ENCODE results near the gene RNASE11. TPM values are rescaled to one million over a fixed set of nuclear protein-coding genes. Genes with fewer than 3 reads are reported as not detected.

RNASE11 gene
- total RNA-seq, 1 experiment from 2014 or later, result not detected

DNA sequence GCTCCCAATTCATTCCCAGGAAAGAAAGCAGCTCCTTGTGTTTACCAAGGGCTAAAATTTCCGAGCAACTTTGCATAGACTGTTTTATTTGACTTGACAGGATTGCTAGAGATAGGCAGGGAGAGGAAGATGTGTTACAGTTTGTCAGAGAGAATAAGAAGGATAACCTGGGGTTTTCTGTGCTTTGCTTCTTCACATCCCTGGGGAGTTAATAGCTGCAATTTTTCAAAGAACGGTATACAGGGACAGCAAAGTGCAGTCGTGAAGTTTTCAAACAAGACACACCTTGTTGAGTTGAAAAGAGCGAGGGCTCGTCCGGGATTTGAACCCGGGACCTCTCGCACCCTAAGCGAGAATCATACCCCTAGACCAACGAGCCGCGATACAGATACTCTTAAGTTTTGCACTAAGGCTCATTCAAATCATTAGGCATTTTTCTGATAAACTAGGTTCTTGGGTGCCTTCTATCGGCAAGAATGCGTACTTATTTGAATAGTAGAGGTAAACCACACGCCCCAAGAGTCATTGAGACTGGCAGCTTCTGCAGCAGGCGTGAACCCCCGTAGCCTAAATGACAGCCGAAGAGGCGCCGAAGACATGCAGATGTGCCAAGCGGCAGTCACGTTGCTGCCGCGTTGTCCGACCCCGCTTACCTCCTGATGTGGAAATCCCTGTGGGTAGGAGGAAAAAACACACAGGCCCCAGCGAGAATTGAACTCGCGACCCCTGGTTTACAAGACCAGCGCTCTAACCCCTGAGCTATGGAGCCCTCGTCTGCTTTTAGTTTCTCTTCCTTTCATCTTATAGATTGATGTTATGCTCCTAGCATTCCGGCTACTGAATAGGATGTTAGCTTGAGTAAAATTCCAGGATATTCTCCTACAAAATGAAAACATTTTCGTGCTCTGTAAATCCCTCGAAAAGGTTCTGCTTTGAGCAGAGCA is 25.6 kb upstream of the RNASE11 start:
- Histone ChIP-seq H3K4me1 (ENCODE audit: insufficient read depth, low read length) (no peaks in the 10 kb centered on the region), H2AK5ac (ENCODE audit: insufficient read length, low read length) (no peak overlapping the region), H3K27me3 (ENCODE audit: insufficient read depth, low read length) (no peaks in the 10 kb centered on the region), H3K23me2 (ENCODE audit: insufficient read length, low read depth, low read length, poor library complexity, severe bottlenecking) (peaks cover 5% of the 10 kb centered on the region), H3K4me2 (ENCODE audit: insufficient read depth, insufficient read length, low read length) (peak overlapping the region; percentile 49), H3K4ac (ENCODE audit: low read depth, low read length) (no peak overlapping the region), H3K14ac (ENCODE audit: insufficient read depth, low read length) (no peak overlapping the region), H2BK15ac (ENCODE audit: low read depth, low read length) (no peak overlapping the region), H3K18ac (ENCODE audit: insufficient read length, low read depth, low read length) (no peak overlapping the region), H3K9ac (ENCODE audit: extremely low read depth, insufficient read length, low read length) (peak overlapping the region; percentile 76), H3K27ac (ENCODE audit: insufficient read length, low read depth, low read length) (peak overlapping the region; percentile 6), H3K9me3 (ENCODE audit: control insufficient read depth, low read depth, low read length) (no peaks in the 10 kb centered on the region), H4K20me1 (ENCODE audit: control insufficient read depth, insufficient read depth, insufficient read length) (no peaks in the 10 kb centered on the region), H2AFZ (ENCODE audit: low read length) (peak overlapping the region; percentile 88), H3K56ac (ENCODE audit: insufficient read length, low read depth, low read length) (no peak overlapping the region), H4K91ac (ENCODE audit: insufficient read length, low read depth, low read length) (no peak overlapping the region), H3K79me1 (ENCODE audit: insufficient read depth, low read depth, low read length, poor library complexity, severe bottlenecking) (no peaks in the 10 kb centered on the region), H2BK12ac (ENCODE audit: insufficient read length, low read depth, low read length) (no peak overlapping the region), H2BK5ac (ENCODE audit: insufficient read length, low read length) (no peak overlapping the region), H3K79me2 (ENCODE audit: insufficient read depth, low read length) (no peaks in the 10 kb centered on the region), H4K5ac (ENCODE audit: insufficient read length, low read depth, low read length) (no peak overlapping the region), H4K8ac (replicated peaks; ENCODE audit: insufficient read length, low read depth, low read length) (no peak overlapping the region), H3K23ac (ENCODE audit: insufficient read length, low read depth, low read length) (no peak overlapping the region), H2BK20ac (ENCODE audit: low read depth, low read length, poor library complexity, severe bottlenecking) (no peak overlapping the region), H3T11ph (ENCODE audit: low read length) (no peak overlapping the region), H2BK120ac (ENCODE audit: low read depth, low read length, poor library complexity, severe bottlenecking) (no peak overlapping the region)
- Mint-ChIP-seq H3K4me1 (peaks cover 7 to 10% of the 10 kb centered on the region in 2 experiments), H3K4me3 (no peak overlapping the region), H3K27ac (no peak overlapping the region), H3K9me3 (no peaks in the 10 kb centered on the region; a peak in 1 of 5 replicates), H3K36me3 (ENCODE audit: insufficient read depth in 1 of 3, low read depth in 3 of 3) (no peaks in the 10 kb centered on the region), H3K27me3 (ENCODE audit: low read depth) (no peaks in the 10 kb centered on the region)
- DNase-seq, result peak; percentile 94
- TF ChIP-seq CTCF (conservative IDR thresholded peaks at IDR 0.05), result peak; percentile 81
- WGBS (ENCODE audit: extremely low coverage, insufficient read length, low lambda C conversion rate), result no CpG with 5 or more reads among the region's 34 CpGs
